ENCODE data around the gene ADAMTSL5.
"Not testable (repeated sequence)": the region's sequence is repeated elsewhere in the genome, so short reads cannot be mapped to it uniquely, and the experiment has no call there.

The ADAMTSL5 gene

GRCh38 chr19:1478934-1479707 lies 33.7 kb downstream of the ADAMTSL5 start, which contains the start of gene C19orf25:
TSS of gene C19orf25 (minus strand) at chr19:1479215. CDS start at chr19:1478903, 312 bp downstream.
- DNase-seq (ENCODE audit: low read depth): peak; percentile 91

GRCh38 chr19:1477056-1477455 lies 35.8 kb downstream of the ADAMTSL5 start:
- DNase-seq (ENCODE audit: low read depth): not testable (repeated sequence)

GRCh38 chr19:1475751-1476437 lies 36.9 kb downstream of the ADAMTSL5 start:
- DNase-seq (ENCODE audit: low read depth): no peak

- DNase-seq (ENCODE audit: low read depth): no peak
These were observed 38.0 kb downstream of the ADAMTSL5 start for GRCh38 chr19:1474765-1475351.

- DNase-seq (ENCODE audit: low read depth): no peak
These were observed 38.6 kb downstream of the ADAMTSL5 start for GRCh38 chr19:1474011-1474764.

- no peak for DNase-seq (ENCODE audit: low read depth)
These were observed 39.6 kb downstream of the ADAMTSL5 start for GRCh38 chr19:1473085-1473851.

- DNase-seq (ENCODE audit: low read depth): no peak
These were observed 40.4 kb downstream of the ADAMTSL5 start for GRCh38 chr19:1472231-1473084.

- no peak for DNase-seq (ENCODE audit: low read depth)
These were observed 41.2 kb downstream of the ADAMTSL5 start for GRCh38 chr19:1471515-1472160.

GRCh38 chr19:1471010-1471514 lies 41.8 kb downstream of the ADAMTSL5 start:
- no peak for DNase-seq (ENCODE audit: low read depth)

GRCh38 chr19:1470305-1471009 lies 42.4 kb downstream of the ADAMTSL5 start:
- DNase-seq (ENCODE audit: low read depth): peak; percentile 68

GRCh38 chr19:1470055-1470304 lies 42.8 kb downstream of the ADAMTSL5 start:
- no peak for DNase-seq (ENCODE audit: low read depth)

- DNase-seq (ENCODE audit: low read depth): no peak
These were observed 43.4 kb downstream of the ADAMTSL5 start for GRCh38 chr19:1469255-1470054.

- no peak for DNase-seq (ENCODE audit: low read depth)
These were observed 44.0 kb downstream of the ADAMTSL5 start for GRCh38 chr19:1468821-1469254.

- no peak for DNase-seq (ENCODE audit: low read depth)
These were observed 44.5 kb downstream of the ADAMTSL5 start for GRCh38 chr19:1468274-1468820.

- no peak for DNase-seq (ENCODE audit: low read depth)
These were observed 45.1 kb downstream of the ADAMTSL5 start for GRCh38 chr19:1467490-1468273.

GRCh38 chr19:1467215-1467489 lies 45.7 kb downstream of the ADAMTSL5 start:
- no peak for DNase-seq (ENCODE audit: low read depth)

GRCh38 chr19:1466461-1467214 lies 46.2 kb downstream of the ADAMTSL5 start:
- DNase-seq (ENCODE audit: low read depth): no peak

Measured in activated T-cell treated with anti-CD3 and anti-CD28 coated beads for 24 hours (primary cell).